ENCODE data around the gene CACNA1C.
"Not testable (repeated sequence)": the region's sequence is repeated elsewhere in the genome, so short reads cannot be mapped to it uniquely, and the experiment has no call there.

The CACNA1C gene

DNA sequence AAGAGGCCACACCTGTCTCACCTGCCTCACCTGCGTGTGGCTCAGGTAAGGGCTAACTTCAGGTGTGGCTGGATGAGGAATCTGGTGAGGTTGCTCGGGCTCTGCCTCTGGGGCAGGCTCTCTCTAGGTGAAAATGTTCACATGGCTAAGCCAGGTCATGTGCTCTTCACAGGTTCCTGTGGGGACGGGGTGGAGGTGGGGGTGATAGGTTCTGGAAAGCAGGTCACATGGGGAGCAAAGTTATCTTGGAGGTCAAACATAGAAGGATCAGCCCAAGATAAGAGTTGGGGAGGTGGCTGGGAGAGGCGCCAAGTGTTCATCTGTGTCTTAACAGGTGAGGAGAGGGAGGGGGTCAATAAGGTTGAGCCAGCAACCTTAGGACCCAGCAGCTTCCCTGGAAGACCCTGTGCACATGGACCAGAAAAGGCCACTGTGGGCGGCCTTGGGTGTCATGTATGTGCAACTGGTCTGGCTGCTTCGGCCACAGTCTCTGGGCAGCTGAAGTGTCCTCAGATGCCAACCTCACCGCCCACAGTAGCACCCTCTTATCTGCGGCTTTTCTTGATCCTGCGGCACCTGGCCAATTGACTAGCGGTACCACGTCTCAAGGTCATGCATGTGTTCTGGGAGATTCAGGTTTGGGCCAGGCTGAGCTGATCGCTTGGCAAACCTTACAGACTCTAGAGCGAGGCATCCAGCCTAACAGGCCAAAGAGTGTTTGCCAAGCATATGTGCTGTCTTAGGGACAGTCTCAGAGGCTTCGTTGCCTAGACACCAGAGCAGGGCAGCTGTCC is 60.5 kb downstream of the CACNA1C start:
- no peak for DNase-seq

DNA sequence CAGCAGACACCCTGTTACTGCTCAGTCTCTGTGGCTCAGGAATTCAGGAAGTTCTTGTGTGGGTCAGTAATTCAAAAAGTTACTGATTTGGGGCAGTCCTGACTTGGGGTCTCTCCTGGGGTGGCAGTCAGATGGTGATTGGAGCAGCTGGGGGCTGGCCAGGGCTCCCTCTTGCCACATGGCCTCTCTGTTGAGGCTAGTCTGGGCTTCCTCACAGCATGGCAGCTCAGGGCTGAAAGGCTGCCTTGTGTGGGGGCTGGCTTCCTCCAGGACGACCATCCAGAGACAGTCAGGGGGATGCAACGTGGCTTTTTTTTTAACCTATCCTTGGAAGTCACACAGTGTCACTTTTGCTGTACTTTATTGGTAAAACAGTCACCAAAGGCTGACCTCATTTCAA is 61.3 kb downstream of the CACNA1C start:
- no peak for DNase-seq

DNA sequence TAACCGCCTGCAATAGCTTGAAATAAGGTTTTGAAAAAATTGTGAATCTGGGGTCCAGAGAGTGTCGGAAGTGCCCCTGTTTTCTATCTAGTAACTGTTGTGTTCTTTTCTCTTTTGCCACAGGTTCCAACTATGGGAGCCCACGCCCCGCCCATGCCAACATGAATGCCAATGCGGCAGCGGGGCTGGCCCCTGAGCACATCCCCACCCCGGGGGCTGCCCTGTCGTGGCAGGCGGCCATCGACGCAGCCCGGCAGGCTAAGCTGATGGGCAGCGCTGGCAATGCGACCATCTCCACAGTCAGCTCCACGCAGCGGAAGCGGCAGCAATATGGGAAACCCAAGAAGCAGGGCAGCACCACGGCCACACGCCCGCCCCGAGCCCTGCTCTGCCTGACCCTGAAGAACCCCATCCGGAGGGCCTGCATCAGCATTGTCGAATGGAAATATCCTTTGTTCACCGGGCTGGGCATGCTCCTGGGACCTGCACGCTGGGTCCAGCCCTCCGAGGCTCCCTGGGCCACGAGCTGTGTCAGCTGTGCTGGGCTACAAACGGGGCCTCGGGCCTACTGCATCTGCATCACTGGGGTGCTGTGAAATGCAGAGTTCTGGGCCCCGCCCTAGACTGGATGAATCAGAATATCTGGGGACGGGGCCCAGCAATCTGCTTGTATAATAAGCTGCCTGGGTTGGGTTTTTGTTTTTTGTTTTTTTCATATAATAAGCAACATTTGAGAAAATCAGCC is 62.5 kb downstream of the CACNA1C start:
- DNase-seq, result no peak

DNA sequence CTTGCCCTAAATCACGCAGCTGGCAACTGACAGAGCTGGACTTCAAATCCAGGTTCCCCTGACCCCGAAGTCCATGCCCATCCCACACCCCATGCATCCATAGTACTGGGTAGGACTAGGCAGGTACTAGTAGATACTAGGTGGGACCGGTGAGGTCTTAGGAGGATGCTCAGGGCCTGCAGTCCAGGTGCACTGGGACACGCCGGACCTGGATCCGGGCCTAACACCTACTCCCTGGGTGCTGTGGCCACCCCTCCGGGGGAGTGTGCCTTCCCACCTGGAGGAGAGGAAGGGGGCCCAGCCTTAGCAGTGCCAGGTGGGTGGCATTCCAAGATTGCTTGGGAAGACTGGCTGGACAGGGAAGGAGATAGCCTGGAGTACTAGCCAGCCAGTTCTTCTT is 64.8 kb downstream of the CACNA1C start:
- DNase-seq, result no peak

DNA sequence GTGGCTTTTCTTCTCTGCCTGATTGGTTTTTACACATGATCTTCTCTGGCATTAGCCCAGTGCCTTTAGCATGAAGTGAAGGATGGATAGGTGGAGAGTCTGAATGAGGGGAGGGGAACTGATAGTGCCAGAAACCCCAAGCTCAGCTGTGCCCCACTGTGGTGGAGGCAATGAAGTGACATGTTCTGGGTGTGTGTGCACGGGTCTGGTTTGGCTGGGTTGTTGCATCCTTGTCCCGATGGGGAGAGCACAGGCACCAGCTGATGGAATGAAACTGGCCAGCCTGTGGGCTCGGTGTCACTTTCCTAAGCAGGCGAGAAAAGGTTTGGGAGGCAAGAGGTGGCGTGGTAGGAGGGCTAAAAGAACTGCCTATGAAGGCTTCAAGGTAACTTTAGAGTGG is 65.3 kb downstream of the CACNA1C start:
- DNase-seq, result no peak

DNA sequence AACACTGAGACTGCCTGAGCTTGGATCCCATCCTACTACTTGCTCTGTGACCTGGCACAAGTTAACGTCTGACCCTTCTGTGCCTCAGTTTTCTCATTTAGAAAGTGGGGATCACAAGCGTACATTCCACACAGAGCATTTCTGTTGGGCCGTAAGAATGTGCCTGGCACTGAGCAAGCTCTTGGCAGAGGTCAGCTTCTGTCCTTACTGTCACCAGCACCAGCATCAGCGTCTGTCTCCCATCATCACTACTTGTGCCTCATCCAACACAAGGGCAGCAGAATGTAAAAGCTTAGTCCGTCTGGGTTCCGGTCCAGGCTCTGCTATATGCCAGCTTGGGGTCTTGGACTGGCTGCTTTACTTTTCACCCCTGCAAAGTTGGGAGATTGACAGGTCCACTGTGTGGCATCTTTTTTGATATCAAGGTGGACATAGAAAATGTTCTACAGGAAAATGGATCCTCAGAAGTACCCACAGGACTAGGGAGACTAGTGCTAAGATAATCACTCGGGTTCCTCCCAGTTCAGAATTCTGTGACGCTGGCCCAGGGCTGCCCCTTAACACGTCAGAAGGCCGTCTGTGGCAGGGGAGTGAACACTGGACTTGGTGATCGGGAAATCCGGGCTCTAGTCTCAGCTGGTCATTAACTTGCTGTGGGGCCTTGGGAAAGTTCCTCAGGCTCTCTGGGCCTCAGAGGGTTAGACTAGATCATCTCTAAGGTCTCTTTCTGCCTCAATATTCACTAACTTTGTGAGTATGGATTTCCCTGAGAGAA is 65.9 kb downstream of the CACNA1C start:
- no peak for DNase-seq

DNA sequence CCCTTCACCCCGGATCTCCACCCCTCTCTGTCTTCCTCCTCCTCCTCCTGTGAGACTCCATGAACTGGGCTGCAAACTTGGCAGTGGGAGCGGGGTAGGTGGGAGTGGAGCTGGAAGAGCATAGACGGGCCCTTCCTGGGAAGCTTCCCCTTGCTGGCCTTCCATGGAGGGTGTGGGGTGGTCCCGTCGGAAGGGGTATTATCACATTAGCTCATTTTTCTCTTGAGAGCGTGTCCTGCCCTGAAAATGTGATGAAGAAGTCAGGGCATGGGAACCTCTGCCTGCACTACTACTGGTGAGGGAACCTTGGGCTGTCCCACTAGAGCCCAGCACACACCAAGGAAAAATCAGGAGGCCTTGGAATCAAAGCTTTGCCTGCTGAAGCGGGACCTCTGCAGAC is 66.5 kb downstream of the CACNA1C start:
- DNase-seq, result no peak

DNA sequence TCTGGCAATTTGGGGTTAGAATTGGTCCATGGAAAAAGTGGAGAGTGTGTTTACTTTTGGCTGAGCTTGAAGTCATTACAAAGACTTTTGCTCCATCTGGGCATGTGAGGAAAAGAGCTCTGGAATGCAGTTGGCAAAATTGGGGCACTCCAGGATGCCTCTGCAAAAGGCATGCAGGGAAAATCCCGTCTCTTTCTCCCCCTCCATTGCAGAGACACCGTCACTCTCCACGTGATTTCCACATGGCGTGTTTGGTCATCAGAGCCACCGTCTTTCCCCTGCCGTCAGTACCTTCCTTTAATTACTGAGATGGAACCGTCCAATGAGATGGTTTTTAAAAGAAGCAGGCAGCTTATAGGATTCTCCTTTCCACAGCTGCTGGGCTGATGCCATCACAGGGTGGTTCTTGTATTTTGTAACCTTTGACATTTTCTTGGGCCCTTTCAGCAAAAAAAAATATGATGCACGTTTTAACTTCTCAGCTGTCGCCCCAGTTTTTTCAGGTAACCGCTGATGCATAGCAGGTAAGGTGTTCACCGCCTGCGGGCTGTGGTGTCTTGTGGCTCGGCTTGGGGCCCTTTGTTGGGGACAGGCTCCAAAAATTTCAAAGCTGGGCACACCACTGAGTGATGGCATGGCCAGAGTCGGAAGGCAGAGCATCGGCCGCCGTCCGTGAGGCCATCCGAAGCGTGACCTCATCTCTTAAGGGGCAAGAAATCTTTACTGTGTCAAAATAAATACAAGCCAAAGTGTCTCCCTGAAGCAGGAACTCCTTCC is 68.4 kb downstream of the CACNA1C start:
- no peak for DNase-seq

DNA sequence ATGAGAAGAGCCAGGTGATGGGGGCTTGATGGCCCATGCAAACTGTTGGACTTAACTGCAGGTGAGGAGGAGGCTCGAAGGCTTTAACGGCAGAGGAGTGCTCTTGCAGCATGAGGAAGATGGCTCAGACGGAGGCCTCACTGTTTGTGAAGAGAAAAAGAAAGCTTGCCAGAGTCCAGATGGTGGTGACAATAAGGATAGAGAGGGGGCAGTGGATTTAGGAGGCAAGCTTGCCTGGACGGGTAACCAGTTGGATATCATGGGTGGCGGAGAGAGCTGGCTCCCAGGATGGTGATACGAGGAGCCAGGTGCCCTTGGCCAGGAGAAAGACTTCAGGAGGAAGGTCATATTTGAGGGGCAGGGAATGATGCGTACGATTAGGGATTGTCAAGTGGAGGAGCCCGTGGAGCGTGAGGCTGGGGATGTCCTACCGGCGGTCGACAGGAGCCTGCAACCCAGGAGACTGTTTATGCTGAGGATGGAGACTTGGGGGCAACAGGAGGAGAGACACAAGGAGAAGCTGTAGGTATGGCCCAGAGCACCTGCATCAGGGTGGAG is 71.8 kb downstream of the CACNA1C start:
- DNase-seq, result no peak

DNA sequence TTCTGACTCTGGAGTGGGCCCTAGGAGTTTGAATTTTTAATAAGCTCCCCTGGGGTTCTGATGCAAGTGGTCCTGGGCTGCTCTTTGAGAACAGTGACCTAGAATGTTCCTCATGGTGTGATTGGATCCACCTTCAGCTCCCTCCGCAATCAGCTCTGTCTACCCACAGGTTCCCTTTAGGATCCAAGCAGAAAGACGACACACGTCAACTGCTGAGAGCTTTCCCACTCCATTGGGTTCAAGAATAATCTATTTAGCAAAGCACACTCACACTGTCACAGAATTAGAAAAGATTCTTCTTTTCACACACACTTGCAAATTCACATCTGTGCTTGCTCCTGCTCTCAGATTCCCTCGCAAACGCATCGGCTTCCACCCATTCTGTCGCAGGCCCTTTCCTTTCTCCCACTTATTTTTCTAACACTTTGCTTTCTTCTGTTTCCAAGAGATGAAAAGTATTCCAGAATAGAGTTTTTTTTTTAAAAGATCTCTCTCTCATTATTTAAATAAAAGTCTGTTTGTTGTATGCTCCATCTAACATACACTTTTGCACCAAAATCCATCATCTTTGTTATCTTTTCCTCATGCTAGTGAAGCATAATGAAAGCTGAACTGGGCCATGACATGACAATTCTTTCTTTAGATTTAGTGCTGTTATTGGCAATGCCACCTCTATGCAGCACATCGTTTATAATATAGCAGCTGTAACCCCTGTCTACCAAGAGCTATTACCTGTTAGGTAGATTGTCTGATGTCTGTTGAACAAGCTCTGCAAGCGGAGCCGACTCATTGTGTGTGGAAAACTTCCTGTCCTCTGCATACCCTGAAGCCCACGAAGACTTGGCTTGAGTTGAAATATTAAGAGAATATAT is 73.1 kb downstream of the CACNA1C start:
- DNase-seq, result no peak

DNA sequence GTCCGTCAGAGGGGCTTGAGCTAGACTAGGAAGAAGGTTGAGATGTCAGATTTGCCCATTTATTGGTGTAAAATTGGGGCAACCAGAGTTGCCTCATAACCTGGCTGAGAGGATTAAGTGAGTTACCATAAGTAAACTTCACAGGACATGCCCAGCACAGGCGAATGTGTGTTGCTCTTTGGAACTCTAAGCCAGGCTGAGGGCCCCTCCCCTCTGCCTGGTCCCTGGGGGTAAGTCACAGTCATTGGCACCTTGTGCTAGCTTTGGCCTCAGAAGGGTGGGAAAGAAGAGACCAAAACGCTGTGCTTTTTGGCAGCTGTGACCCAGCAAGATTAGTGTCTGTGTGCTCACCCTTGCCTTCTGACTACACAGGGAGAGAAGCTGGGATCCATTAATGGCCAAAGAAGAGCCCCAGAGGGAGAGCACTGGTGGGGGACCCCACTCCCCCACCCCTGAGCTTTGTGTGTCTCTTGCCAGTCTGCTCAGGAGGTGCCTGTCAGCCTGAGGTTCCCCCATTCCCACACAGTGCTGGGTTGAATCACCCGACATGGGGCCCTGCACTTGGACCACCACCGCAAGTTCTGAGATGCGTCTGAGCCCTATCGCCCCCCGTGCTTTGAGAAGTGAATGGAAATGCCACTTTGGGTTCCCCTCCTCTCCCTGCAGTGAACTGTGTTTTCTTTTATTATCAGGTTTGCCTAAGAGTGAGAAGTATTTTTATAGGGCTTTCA is 74.1 kb downstream of the CACNA1C start:
- DNase-seq, result no peak

DNA sequence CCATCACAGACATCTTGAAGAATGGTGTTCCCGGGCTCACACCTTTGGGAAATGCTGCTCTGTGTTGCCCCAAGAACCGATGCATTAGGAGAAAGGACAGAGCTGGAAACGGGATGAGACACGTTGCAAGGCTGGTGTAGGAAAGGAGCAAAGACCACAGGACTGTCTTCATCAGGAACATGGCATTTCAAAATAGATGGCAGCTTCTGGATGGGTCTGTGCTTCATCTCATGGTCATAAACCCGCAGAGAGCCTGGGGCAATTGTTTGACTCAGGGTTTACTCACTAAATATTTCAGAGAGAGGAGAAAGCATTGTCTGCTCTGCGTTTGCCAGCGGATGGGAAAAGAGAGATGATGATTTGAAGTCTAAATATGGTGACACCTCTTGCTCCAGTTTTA is 76.3 kb downstream of the CACNA1C start:
- no peak for DNase-seq

DNA sequence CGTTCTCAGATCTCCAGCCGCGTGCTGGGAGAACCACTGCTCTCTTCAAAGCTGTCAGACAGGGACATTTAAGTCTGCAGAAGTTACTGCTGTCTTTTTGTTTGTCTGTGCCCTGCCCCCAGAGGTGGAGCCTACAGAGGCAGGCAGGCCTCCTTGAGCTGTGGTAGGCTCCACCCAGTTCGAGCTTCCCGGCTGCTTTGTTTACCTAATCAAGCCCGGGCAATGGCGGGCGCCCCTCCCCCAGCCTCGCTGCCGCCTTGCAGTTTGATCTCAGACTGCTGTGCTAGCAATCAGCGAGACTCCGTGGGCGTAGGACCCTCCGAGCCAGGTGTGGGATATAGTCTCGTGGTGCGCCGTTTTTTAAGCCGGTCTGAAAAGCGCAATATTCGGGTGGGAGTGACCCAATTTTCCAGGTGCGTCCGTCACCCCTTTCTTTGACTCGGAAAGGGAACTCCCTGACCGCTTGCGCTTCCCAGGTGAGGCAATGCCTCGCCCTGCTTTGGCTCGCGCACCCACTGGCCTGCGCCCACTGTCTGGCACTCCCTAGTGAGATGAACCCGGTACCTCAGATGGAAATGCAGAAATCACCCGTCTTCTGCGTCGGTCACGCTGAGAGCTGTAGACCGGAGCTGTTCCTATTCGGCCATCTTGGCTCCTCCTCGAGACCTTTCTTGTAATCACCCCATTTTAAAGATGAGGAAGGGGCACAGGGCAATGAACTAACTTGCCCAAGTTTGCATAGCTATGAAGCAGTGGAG is 83.1 kb downstream of the CACNA1C start:
- not testable (repeated sequence) for DNase-seq

DNA sequence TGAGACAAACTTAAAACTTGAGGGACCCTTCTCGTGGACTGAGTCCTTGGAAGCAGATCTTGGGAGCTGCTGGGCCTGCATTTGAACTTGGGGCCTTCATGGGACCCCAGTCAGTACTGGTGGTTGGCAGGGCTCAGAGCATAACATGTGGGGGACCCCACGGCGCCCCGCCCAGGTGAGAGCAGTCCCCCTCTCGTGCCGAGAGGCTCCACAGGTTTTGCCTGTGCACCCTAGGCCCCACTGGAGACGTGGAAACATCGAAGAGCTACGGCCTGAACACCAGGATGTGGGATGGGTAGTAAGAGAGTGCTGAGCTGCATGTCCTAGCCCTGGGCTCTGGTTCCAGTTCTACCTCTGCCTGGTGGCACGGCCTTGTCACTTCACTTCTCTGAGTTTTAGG is 84.1 kb downstream of the CACNA1C start:
- DNase-seq, result no peak

DNA sequence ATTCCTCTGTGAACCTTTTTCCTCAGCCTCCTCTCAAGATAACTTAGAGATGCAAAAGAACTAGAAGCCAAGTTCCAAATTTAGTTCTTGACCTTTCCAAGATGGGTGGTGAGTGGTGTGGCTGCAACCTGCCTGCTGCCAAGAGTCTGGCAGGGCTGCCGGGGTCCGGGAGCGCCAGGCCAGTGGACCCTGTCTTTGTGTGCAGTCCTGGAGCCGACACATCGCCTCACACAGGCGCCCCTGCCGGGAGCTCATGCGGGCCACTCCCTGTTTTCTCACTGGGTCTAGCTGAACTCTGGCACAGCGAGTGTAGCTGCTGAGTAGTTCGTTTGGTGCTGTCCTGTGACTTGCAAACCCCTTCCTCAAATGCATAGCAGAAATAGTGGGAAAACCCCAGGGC is 84.9 kb downstream of the CACNA1C start:
- DNase-seq, result no peak

DNA sequence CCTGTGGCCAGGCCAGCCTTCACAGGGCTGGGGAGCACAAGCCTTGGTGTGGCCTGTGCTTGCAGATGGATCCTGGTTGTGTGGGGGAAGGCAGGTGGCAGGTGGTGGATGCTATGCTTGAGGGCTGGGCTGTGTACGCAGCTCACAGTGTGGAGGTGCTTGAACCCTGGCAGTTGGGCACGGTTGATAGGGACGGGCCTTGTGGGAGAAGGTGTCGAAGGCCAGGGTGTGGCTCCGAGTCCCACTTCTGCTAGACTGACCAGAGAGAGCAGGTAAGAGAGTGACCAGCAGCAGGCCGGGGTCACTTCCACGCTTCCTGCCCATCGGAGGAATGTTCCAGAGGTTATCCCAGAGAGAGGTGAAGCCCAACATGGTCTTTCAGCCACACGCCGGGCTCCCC is 85.5 kb downstream of the CACNA1C start:
- DNase-seq, result no peak

DNA sequence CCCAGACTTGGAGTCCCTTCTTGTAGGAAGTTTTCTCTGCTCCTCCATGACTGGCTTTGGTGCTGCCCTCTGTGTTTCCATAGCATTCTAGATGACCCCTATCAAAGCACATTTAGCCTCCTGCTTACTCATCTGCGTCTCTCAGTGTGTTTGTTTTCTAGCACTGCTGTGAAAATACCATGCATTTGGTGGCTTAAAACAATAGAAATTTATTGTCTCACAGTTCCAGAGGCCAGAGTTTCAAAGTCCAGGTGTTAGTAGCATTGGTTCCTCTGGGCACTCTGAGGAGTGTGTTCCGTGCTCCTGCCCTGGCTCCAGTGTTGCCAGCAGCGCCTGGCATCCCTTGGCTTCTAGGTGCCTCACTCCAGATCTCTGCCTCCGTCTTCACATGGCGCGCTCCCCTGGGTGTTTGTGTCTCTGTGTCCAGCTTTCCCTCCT is 86.1 kb downstream of the CACNA1C start:
- DNase-seq, result no peak

DNA sequence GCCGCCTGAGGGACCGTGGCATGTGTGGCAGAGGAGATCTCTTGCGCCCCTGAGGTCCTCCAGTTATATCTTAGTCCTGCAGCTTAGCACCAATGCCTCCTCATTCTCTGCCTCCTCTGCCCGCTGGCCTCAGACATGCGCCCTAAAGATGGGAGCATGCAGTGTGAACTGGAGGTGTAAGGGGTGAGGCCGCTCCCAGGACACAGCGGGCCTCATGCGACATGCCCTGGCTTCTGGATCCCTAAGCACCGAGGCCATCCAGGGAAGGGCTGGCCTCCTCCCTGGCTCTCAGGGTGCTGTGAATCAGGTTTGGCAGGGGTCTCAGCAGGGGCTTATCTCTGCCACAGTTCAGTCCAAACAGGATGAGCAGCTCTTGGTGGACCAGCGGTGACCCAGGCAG is 86.9 kb downstream of the CACNA1C start:
- DNase-seq, result no peak

DNA sequence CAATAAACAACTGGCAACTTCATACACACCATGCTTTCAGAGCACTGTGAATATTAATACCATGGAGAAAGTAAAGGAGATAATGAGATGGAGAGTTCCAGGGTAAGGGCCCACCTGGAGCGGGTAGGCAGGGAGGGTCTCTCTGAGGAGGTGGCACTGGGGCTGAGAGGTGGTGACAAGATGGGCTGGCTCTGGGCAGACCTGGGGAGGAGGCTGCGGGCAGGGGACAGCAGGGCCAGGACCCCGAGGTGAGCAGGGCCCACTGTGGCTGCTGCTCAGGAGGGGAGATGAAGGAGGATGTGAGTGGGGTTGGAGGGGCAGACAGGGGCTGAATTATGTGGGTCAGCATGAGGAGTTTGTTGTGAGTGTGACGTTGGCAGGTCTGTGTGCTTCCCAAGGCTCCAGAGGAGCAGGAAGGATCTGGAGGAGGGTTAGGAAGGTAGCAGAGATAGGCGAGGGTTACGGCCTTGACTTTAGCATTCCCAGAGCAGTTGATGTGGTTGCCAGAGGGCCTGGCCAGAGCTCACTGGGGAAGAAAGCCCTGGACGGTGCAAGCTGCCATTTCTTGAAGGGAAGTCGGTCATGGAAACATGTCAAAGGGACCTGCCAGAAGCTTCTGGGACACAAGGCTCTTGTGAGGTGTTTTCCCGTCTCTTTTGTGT is 88.2 kb downstream of the CACNA1C start:
- no peak for DNase-seq

All from activated CD8-positive, alpha-beta memory T cell treated with anti-CD3 and anti-CD28 coated beads, Interleukin-2, amount 50 U/mL, for 48 hours (primary cell).